Measurements from ENCODE around the gene PDRG1. TPM values are rescaled to one million over a fixed set of nuclear protein-coding genes. Genes with fewer than 3 reads are reported as not detected.

PDRG1 gene
- total RNA-seq, 1 experiment from 2014 or later: 8.0 TPM

DNA sequence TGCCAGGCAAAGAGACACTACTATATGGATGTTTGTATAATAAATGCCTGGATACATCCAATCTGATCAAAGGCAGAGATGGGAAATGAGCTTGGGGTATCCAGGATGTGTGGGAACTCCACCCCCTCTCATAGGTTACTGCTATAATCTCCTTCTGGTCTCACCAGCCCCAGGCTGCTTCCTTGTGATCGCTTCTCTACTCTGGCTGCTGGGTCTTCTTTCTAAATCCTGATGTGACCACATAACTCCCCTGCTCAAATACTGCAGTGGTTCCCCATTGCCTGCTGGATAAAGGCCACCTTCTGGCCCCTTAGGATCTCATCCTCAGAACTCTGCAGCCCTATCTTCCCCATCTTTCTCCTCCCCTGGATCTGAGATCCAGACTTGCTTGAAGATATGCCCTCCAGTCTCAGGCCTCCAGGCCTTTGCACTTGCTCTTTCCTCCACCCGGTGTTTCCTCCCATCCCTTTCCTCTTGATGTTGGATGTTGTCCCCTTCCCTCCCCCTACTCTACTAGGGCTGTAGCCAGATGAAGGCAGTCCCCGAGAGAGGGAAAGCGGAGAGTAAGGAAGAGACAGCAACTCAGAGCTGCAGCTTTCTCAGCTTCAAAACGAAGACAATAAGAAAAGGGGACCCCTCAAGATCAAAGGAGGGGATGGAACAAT is 15.3 kb upstream of the PDRG1 start:
- no peak for DNase-seq (ENCODE audit: low read depth)

DNA sequence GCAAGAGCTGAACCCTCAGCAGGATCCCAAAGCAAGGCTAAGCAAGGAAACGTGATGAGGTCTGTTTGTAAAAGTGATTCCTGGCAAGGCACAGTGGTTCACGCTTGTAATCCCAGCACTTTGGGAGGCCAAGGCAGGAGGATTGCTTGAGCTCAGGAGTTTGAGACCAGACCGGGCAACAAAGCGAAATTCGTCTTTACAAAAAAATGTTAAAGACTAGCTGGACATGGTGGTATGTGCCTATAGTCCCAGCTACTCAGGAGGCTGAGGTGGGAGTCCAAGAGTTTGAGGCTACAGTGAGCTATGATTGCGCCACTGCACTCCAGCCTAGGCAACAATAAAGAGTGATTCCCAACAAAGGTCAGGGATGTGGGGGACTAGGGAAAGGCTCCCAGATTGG is 12.0 kb upstream of the PDRG1 start:
- DNase-seq (ENCODE audit: low read depth): no peak

DNA sequence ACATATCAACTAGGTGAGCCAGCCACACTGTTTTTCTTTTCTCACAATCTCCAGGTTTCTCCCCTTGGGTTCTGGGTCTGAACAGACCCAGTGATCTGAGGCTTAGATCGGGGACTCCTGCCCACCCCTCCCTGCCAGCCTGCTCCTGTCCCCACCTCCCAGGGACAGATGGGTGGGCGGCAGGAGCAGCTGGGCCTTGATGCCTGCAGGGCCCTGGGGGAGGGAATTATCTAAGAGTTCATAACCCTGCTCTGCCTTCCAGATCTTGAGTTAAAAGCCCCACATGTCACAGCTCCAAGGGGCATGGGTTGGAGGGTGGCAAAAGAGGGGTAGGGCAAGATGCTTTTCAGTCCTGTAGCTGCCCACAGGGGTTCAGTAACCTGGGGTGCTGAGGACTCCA is 10.9 kb upstream of the PDRG1 start:
- DNase-seq (ENCODE audit: low read depth): no peak

DNA sequence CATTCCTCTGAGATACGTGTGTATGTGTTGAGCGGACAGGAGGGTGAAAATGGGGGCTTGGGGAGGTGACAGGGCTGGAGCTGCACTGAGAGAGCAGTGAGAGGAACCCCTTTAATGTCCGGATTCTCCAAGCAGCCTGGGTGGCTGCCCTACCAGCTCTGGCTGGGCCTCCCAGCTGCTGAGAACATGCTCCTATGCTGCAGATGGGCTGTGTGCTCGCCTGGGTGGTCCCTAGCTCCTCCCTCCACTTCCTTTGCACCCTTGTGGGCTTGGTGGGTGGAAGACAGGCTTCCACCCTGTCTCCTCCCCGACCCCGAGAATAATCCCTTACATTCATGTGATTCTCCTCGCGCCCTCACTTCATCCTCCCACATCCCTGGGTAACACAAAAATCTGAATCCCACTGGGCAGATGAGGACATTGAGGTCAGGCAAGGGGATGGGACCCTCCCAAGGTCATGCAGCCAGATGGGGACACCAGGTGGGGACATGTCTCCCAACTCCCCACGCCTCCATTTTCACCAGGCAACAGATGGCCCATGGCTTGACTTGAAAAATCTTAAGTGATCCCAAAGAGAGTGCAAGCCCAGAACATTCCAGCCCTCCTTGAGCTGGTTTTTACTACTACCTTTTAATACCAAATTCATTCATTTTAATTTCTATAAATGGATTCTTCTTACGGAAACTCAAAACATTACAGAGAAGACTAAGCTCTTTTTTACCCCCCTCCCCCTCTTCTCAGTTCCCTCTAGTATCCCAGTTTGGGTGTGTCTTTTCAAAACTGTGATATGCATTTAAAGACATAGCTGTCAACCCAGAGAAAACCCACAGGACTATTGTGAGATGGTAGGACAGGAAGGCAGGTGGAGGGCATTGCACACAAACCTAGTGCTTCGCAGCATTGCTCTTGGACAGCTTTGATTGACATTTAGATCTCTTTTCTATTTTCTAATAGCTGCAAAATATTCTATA is 5.0 kb upstream of the PDRG1 start:
- no peak for DNase-seq (ENCODE audit: low read depth)

DNA sequence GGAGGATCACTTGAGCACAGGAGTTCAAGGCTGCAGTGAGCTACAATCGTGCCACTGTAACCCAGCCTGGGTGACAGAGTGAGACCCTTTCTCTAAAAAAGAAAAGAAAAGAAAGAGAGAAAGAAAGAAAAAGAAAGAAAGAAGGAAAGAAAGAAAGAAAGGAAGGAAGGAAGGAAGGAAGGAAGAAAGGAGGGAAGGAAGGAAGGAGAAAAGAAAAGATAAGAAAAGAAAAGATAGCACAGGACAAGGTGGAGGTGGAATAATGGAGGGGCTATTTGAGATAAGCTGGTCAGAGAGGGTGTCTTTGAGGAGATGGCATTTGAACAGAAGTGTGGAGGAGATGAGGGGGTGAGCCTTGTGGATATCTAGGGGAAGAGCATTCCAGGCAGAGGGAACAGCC is 2.7 kb upstream of the PDRG1 start:
- DNase-seq (ENCODE audit: low read depth): no peak

DNA sequence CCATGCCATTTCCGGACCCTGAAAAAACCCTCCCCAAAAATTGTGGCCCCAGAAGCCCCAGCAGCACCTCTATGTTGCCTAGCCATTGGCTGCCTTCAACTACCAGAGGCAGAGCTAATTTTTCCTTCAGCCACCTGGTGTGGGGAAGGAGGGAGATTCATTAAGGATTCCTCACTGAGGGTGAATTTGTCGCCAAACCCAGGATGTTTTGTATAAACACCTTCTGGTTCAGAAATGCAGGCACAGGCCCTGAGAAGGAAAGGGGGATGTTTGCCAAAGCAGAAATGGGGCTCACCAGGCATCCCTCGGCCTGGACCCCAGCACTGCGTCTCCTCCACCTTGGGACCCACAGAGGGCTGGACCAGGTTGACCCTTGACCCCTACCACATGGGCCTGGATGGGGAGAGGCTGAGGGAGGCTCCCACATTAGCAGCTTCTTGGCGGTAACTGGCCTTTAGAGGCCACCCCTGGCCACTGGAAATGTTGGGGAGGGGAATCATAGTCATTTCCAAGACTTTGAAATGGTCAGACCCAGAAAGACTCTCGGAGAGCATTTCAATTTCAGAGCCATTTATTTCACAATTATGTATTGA is 1.8 kb upstream of the PDRG1 start:
- DNase-seq (ENCODE audit: low read depth): no peak

DNA sequence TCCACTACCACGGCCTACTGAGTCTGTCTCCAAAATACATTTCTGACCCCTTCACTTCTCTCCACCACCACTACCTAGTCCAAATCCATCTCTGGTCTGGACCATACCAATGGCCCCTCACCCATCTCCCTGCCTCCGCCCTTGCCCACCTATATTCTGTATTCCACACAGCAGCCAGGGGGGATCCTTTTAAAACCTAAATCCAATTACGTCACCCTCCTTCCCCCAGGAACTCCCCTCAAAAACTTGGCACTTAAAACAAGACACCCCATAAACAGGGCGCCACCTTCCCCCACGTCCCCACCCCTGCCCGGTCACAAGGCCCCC is 680 bp downstream of the PDRG1 start:
- no peak for DNase-seq (ENCODE audit: low read depth)

DNA sequence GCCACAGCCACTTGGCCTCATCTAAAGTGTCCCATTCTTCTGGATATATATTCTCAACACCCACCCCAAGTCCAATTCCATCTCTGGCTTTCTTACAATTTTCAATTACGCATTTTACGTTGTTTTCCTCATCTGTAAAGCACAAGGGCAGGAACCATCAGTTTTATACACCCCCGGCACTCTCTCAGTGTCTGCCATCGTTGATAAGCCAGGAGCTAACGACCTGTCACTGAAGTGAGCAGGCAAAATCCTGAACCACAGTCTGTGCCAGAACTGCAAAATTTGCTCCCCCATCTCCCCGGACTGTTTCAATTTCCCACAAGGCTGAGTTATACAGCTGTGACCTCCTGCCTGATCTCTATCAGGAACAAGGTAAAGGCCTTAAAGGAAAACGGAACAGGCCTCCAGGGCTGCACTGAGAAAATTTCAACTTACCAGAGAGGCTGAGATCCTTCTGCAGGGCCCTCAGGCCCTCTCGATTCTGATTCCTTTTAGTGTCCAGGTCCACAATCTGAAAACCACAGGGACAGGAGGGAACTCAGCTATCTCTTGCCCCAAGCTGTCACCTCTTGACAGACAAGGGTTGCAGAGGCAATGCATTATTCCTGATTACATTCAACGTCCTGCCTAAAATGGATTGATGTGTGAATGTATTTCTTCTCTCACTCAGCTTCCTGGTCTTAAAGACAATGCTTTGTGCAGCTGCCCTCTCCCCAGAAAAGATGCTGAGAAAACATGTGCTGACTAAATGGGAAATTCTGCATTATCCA is 1.8 kb downstream of the PDRG1 start:
- DNase-seq (ENCODE audit: low read depth): no peak

DNA sequence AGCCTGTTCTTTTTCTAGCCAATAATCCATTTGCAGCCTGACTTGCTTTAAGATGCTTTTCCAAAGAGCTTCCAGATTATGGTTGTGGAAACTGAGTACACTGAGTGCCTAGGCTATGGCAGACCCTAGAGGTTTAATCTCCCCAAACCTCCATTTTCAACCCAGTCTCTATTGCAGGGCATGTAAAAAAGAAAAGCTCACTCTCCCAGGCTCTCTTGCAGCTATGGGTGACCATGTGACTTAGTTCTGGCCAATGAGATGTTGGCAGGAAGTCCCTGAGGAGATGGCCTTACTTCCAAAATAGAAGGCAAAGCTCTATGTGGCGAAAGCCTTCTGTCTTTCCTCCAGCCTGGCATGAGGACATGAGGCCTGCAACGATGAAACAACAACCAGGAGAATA is 3.8 kb downstream of the PDRG1 start:
- DNase-seq (ENCODE audit: low read depth): peak; percentile 8

DNA sequence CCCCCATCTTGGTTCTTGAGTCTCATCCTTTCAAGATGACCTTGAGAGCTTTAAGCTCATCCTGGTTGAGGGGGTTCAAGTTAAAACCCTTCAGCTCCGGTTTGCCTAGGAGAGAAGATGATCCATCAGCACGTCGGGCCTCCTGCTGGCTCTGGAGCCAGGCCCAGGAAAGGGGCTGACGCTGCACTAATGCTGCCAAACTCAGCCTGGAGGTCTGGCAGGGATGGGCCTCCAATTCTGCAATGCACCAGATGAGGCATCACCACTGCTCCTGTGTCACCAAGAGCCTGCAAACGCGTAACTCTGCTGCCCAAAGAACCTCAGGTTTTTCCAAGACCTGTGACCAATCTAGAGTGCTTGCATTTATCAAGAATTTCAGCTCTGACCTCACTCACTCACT is 6.1 kb downstream of the PDRG1 start:
- DNase-seq (ENCODE audit: low read depth): no peak

DNA sequence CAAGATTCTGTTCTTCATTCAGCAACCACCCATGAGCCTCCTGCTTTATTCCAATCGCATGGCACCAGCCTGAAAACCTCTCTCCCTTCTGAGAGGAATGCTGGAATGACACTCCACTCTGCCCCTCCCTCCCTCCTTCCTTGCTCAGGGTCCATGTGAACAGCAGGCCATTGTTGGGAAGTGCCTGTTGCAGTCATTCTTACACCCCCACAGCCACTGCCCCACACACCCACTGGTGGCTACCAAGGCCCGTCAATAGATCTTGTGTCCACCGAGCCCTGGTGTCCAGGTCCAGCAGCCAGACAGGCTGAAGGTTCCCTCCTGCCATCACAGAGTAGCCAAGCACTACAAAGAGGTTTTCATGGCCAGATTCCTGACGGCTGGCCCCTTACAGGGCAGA is 6.5 kb downstream of the PDRG1 start:
- no peak for DNase-seq (ENCODE audit: low read depth)

DNA sequence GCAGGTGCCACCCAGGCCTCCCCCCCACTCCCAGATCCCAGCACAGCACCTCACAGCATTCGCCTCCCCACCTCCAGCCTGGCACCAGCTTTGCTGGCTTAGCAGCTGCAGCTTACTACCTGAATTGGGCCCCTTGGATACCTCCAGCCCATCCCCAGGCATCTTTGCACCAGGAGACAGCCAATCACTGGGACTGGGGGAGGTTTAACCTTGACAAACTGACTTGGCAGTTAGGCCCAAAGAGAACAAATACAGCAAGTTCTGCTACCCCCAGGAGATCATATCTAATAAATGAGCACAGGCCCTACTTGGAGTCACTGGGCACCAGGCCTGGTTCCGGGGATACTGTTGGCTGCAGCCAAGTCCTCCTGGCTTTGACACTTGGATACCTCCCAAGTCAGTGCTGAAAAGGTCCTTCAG is 8.8 kb downstream of the PDRG1 start:
- DNase-seq (ENCODE audit: low read depth): no peak

DNA sequence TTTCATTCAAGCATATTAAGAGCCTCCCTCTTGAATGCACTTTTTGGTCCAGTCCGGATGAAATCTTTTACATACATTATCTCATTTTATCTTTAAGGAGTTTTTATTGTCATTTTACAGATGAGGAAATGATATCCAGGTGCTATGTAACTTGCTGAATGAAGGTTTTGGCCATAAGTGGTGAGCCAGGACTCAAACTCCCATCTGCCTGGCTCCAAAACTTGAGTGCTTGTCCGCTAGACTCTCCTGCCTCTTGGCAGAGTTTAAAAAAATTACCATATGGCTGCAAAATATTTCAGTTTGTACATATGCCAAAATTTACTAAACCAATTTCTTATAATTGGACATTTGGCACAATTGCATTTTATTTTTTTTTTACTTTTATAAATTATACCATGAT is 12.2 kb downstream of the PDRG1 start:
- DNase-seq (ENCODE audit: low read depth): no peak

DNA sequence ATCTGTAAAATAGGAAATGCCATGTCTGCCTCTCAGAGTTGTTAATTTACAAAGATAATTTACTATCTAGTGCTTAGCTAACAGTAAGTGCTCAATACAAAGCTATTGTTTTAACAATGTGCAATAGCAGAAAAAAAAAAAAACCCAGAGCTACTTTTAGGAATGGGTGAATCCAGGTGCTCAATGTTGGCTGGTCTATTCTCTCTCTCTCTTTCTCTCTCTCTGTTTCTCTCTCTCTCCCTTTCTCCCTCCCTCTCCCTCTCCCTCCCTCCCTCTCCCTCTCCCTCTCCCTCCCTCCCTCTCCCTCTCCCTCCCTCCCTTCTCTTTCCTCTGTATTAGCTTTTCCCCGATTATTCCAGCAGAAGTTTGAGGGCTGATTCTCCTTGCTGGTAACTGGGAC is 14.0 kb downstream of the PDRG1 start:
- DNase-seq (ENCODE audit: low read depth): no peak

DNA sequence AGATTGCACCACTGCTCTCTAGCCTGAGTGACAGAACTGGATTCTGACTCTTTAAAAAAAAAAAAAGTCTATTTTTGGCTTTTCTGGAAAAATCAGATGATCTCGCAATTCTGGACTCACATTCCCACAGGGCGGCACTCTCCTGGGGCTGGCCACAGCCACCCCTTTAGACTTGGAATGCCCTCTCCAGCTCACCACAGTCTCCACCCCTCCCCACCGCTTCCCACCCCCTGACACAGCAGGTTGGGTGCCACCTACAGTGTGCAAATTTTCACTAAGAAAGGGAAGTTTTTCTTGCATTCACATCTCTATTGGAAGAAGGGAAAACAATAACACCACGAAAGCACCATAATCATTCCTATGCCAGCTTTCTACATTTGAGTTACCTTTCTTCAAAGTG is 15.4 kb downstream of the PDRG1 start:
- DNase-seq (ENCODE audit: low read depth): no peak

DNA sequence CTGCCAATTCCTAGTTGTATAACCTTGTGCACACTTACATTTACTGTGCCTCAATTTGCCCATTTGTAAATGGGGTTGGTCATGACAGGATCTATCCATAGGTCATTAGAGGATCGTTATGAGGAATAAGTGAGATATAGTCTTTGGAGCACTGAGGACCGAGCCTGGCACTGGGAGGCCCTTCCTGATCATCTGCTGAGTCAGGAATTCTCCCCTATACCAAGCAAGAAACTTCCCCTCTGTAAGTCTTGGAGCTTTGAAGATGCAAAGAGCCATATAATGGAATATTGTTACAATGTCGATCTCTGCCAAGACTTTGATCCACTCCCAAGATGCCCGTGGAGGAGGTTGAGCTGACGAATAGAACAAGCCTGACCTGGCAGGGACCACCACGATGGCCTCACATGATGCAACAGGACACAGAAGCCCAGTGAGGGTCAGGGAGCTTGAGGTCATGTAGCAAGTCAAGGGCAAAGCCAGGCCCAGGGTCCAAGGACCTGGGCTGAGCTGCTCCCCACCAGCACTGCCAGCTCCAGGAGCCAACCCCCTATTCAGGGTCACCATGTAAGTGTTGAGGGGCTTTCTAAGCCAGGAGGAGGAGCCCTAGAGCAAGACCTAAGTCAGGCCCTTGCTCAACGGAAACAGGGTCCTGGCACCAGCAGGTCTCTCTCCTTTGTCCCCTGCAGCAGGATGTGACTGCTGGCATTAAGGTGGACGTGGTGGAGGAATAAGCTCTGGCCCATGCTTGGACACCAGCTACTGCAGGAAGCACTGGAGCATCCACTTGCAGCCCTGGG is 16.7 kb downstream of the PDRG1 start:
- DNase-seq (ENCODE audit: low read depth): no peak

DNA sequence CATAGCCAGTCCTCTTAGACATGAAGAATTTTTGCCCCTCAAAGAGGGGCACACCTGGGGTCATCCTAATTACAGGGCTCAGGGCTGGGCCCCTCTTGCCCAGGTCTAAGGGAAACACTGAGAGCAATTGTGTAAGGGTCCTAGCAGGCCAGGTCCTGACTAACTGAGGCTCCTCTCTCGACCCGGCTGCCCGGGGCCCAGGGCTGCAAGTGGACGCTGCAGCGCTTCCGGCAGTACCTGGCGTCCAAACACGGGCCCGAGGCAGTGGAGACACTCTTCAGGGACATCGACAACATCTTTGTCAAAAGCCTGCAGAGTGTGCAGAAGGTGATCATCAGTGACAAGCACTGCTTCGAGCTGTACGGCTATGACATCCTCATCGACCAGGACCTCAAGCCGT is 17.4 kb downstream of the PDRG1 start:
- DNase-seq (ENCODE audit: low read depth): no peak

DNA sequence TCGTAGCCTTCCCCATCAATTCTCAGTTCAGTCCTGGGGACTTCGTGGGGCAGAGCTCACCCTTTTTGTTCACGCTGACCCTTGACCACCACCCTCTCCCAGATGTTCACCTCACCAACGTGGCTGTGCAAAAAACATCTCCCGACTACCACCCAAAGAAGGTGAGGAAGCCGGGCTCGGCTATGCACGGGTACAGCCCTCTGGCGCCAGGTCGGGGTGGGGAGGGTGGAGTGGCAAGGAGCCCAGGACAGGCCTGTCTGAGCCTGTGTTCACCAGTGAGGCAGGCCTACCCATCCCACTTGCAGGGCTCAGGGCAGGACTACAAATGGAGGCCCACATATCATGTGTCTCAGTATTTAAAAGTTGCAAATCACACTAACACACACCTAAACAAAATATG is 18.1 kb downstream of the PDRG1 start:
- no peak for DNase-seq (ENCODE audit: low read depth)

DNA sequence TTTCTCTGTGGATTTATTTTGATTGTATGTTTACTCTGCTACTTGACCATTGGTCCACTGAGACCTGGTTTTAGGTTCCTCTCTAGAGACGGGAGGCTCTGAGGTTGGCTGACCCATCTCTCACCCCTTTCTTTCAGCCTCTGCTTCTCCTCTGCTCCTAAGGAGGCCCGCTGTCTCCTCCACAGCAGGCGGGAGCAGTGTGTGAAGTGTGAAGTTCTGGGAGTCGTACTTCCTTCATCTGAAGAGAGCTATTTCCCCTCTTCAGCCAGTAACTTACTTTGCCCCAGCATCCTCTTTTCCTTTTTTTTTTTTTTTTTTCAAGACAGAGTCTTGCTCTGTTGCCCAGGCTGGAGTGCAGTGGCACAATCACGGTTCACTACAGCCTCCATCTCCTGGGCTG is 21.1 kb downstream of the PDRG1 start:
- DNase-seq (ENCODE audit: low read depth): no peak

DNA sequence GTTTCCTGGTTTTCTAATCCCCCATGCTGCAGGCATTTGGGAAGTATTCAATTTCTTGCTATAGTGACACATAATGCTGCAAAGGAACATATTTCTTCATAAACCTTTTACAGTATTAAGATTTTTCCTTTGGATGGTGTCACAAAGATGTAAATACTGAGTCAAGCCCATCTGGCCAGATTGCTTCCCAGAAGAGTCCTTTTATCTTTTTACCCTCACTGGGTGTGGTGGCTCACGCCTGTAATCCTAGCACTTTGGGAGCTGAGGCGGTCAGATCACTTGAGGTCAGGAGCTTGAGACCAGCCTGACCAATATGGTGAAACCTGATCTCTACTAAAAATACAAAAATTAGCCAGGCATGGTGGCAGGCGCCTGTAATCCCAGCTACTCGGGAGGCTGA is 22.2 kb downstream of the PDRG1 start:
- peak; percentile 33 for DNase-seq (ENCODE audit: low read depth)

DNA sequence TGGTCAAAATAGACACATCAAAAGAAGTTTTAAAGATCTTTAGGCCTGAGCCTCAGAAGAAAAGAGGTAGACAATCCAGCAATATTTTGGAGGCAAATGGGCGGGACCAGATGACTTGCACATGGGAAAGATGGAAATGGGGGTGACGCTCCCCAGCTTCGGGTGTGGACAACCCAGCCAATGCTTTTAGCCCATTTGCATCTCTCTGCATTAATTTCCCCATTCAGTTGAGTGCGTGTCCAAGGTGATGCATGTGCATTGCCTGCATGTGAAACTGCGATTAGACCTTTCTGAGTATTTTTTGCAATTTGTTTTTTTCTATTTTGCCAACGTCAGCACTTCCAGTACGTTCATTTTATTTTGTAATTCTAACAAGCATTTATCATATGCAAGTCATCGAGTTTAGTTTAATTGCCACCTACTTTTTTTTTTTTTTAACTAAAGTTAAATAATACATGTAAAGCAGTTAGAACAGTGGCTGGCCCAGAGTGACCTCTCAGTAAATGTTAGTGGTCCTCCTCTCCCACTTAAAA is 24.2 kb downstream of the PDRG1 start:
- no peak for DNase-seq (ENCODE audit: low read depth)

Data from LHCN-M2 (cell line).